Stimulated activated effector memory CD8-positive, alpha-beta T cell treated with anti-CD3 and anti-CD28 coated beads, Interleukin-12 subunit alpha, Interleukin-12 subunit beta, amount 100 ng/mL, for 72 hours (primary cell): ENCODE measurements around the gene OR10A3.
"Not testable (repeated sequence)": the region's sequence is repeated elsewhere in the genome, so short reads cannot be mapped to it uniquely, and the experiment has no call there.

Source experiments
- ATAC-seq: fragments of 150-1000 bp; cut with Tn5 transposase; 2 replicates; pipeline ENCODE4 v1.10.0; 2021
- DNase-seq, 2 donors: peaks; one replicate each; pipeline ENCODE4 v3.0.0; 2021 to 2022; ENCODE audit warnings: low spot score in 2 of 2
- H3K27ac Mint-ChIP-seq: one replicate; pipeline ENCODE4 v1.8.0; 2022; ENCODE audit warnings: mild to moderate bottlenecking, mixed read lengths
- H3K36me3 Mint-ChIP-seq: one replicate; pipeline ENCODE4 v1.8.0; 2022; ENCODE audit warnings: mild to moderate bottlenecking, mixed read lengths
- H3K4me1 Mint-ChIP-seq: one replicate; pipeline ENCODE4 v1.8.0; 2022; ENCODE audit warnings: mixed read lengths
- H3K4me3 Mint-ChIP-seq: one replicate; pipeline ENCODE4 v1.8.0; 2022; ENCODE audit warnings: mild to moderate bottlenecking, mixed read lengths
- H3K9me3 Mint-ChIP-seq: one replicate; pipeline ENCODE4 v1.8.0; 2022; ENCODE audit warnings: mixed read lengths

The OR10A3 gene

GRCh38 chr11:7941608-7942007, at the start of gene OR10A3:
TSS of gene OR10A3 (minus strand) at chr11:7941708. CDS start at chr11:7939520, 2,188 bp downstream.
- DNase-seq (no peak), ATAC-seq (no peak)
- Mint-ChIP-seq H3K27ac (no peak within 1 kb of the TSS), H3K9me3 (peaks cover 14% of the 10 kb centered on the region), H3K36me3 (no peaks in the 10 kb centered on the region), H3K4me3 (no peak within 1 kb of the TSS), H3K4me1 (no peaks in the 10 kb centered on the region)

GRCh38 chr11:7987560-7987883, 46.0 kb upstream of the OR10A3 start:
- H3K4me1 Mint-ChIP-seq: peaks cover 36% of the 10 kb centered on the region
- not testable (repeated sequence) for DNase-seq, H3K9me3 Mint-ChIP-seq
- H3K4me3 Mint-ChIP-seq: peak overlapping the region; percentile 92
- peak overlapping the region; percentile 98 for H3K27ac Mint-ChIP-seq
- ATAC-seq: peak; percentile 11
- peaks cover 46% of the 10 kb centered on the region for H3K36me3 Mint-ChIP-seq

GRCh38 chr11:7986768-7987559, 45.5 kb upstream of the OR10A3 start, which contains the start of gene EIF3F:
TSS of gene EIF3F (plus strand) at chr11:7987337. CDS start at chr11:7987353, 16 bp downstream.
- ATAC-seq (peak; percentile 99), DNase-seq (peak; percentile 74 to 92)
- Mint-ChIP-seq H3K4me3 (peak within 1 kb of the TSS; percentile 92), H3K4me1 (peaks cover 36% of the 10 kb centered on the region), H3K9me3 (no peaks in the 10 kb centered on the region), H3K36me3 (peaks cover 40% of the 10 kb centered on the region), H3K27ac (peak within 1 kb of the TSS; percentile 98)

GRCh38 chr11:7983832-7984590, 42.5 kb upstream of the OR10A3 start:
- ATAC-seq (no peak), DNase-seq (no peak)
- Mint-ChIP-seq H3K27ac (peak overlapping the region; percentile 51), H3K4me1 (peaks cover 20% of the 10 kb centered on the region), H3K9me3 (no peaks in the 10 kb centered on the region), H3K4me3 (no peak overlapping the region), H3K36me3 (peaks cover 13% of the 10 kb centered on the region)

- no peaks in the 10 kb centered on the region for H3K9me3 Mint-ChIP-seq
- no peak overlapping the region for H3K27ac Mint-ChIP-seq
- no peak for ATAC-seq
These were observed 41.1 kb upstream of the OR10A3 start for GRCh38 chr11:7982582-7983119.

GRCh38 chr11:7981619-7982157, 40.2 kb upstream of the OR10A3 start:
- no peak for ATAC-seq
- no peak for DNase-seq
- no peak overlapping the region for H3K4me3 Mint-ChIP-seq
- no peaks in the 10 kb centered on the region for H3K36me3 Mint-ChIP-seq
- H3K9me3 Mint-ChIP-seq: no peaks in the 10 kb centered on the region
- H3K4me1 Mint-ChIP-seq: peaks cover 10% of the 10 kb centered on the region
- H3K27ac Mint-ChIP-seq: no peak overlapping the region

More at GRCh38 chr11:7982582-7983119, 41.1 kb upstream of the OR10A3 start:
- Mint-ChIP-seq H3K4me1 (peaks cover 15% of the 10 kb centered on the region), H3K36me3 (peaks cover 5% of the 10 kb centered on the region), H3K4me3 (no peak overlapping the region)
- DNase-seq: no peak

- Mint-ChIP-seq H3K36me3 (no peaks in the 10 kb centered on the region), H3K4me1 (no peaks in the 10 kb centered on the region), H3K4me3 (no peak overlapping the region), H3K27ac (no peak overlapping the region), H3K9me3 (no peaks in the 10 kb centered on the region)
- DNase-seq (no peak), ATAC-seq (no peak)
These were observed 35.9 kb upstream of the OR10A3 start for GRCh38 chr11:7977232-7977917.

GRCh38 chr11:7974668-7975067, 33.2 kb upstream of the OR10A3 start:
- Mint-ChIP-seq H3K9me3 (no peaks in the 10 kb centered on the region), H3K4me1 (no peaks in the 10 kb centered on the region), H3K27ac (no peak overlapping the region), H3K36me3 (no peaks in the 10 kb centered on the region), H3K4me3 (no peak overlapping the region)
- DNase-seq: no peak
- ATAC-seq: no peak

GRCh38 chr11:7973011-7973410, 31.5 kb upstream of the OR10A3 start:
- Mint-ChIP-seq H3K27ac (no peak overlapping the region), H3K4me1 (no peaks in the 10 kb centered on the region), H3K36me3 (no peaks in the 10 kb centered on the region), H3K9me3 (no peaks in the 10 kb centered on the region), H3K4me3 (no peak overlapping the region)
- no peak for ATAC-seq
- DNase-seq: no peak

- Mint-ChIP-seq H3K36me3 (no peaks in the 10 kb centered on the region), H3K9me3 (no peaks in the 10 kb centered on the region), H3K27ac (no peak overlapping the region), H3K4me1 (no peaks in the 10 kb centered on the region), H3K4me3 (no peak overlapping the region)
- no peak for DNase-seq
- no peak for ATAC-seq
These were observed 30.3 kb upstream of the OR10A3 start for GRCh38 chr11:7971846-7972245.

GRCh38 chr11:7969756-7970646, 28.5 kb upstream of the OR10A3 start:
- Mint-ChIP-seq H3K36me3 (no peaks in the 10 kb centered on the region), H3K4me3 (no peak overlapping the region), H3K4me1 (no peaks in the 10 kb centered on the region), H3K27ac (no peak overlapping the region), H3K9me3 (no peaks in the 10 kb centered on the region)
- DNase-seq (no peak), ATAC-seq (no peak)

- DNase-seq: no peak
- no peak overlapping the region for H3K27ac Mint-ChIP-seq
- H3K4me3 Mint-ChIP-seq: no peak overlapping the region
- no peak for ATAC-seq
- no peaks in the 10 kb centered on the region for H3K4me1 Mint-ChIP-seq
- H3K36me3 Mint-ChIP-seq: no peaks in the 10 kb centered on the region
- H3K9me3 Mint-ChIP-seq: no peaks in the 10 kb centered on the region
These were observed 27.2 kb upstream of the OR10A3 start for GRCh38 chr11:7968686-7969085.

GRCh38 chr11:7967826-7968225, 26.3 kb upstream of the OR10A3 start:
- ATAC-seq: no peak
- no peak for DNase-seq
- Mint-ChIP-seq H3K9me3 (no peaks in the 10 kb centered on the region), H3K36me3 (no peaks in the 10 kb centered on the region), H3K27ac (no peak overlapping the region), H3K4me3 (no peak overlapping the region), H3K4me1 (no peaks in the 10 kb centered on the region)

- H3K27ac Mint-ChIP-seq: no peak overlapping the region
- no peak overlapping the region for H3K4me3 Mint-ChIP-seq
- H3K36me3 Mint-ChIP-seq: no peaks in the 10 kb centered on the region
These were observed 25.6 kb upstream of the OR10A3 start for GRCh38 chr11:7967097-7967496.

More at GRCh38 chr11:7967097-7967496, 25.6 kb upstream of the OR10A3 start:
- Mint-ChIP-seq H3K9me3 (no peaks in the 10 kb centered on the region), H3K4me1 (no peaks in the 10 kb centered on the region)
- DNase-seq: no peak
- peak; percentile 56 for ATAC-seq
